HepG2 (cell line): ENCODE measurements around the gene CALML5. TPM values are rescaled to one million over a fixed set of nuclear protein-coding genes. Genes with fewer than 3 reads are reported as not detected.

ENCODE experiments used
- ATAC-seq: fragments of 200-7000 bp; cut with Tn5 transposase; 3 replicates; pipeline ENCODE4 v1.9.1; 2020; ENCODE audit warnings: mild to moderate bottlenecking, moderate library complexity
- BruUV-seq: library from RNA; stranded (reverse); fragments of 400-500 nt; replicated peaks from 2 replicates; lab custom pipeline; 2021; lab: Mats Ljungman, UMichigan
- CTCF ChIA-PET: fragments of 300-600 bp; formaldehyde crosslinking; extraction: SDS; loops from one replicate; lab custom pipeline; 2021; ENCODE audit warnings: low total read pairs, inconsistent platforms, low intra/inter-chr PET ratio; lab: Yijun Ruan, JAX
- POLR2A ChIA-PET: fragments of 350-600 bp; sonication (Branson Sonifier 250); formaldehyde crosslinking; loops from one replicate; lab custom pipeline; 2020; ENCODE audit warnings: antibody characterized with exemption, inconsistent platforms; lab: Yijun Ruan, JAX
- DNase-seq: peaks from one replicate; pipeline ENCODE4 v3.0.0-alpha.2; 2015; ENCODE audit warnings: low spot score
- FAIRE-seq: peaks from 3 replicates; lab custom pipeline; 2011; peaks lifted over from hg19 to GRCh38; lab: Jason Lieb, UNC
- H2AFZ ChIP-seq: one replicate; pipeline ENCODE4 v1.6.1; 2011; ENCODE audit warnings: low read length, inconsistent platforms
- H3K27ac ChIP-seq: fragments of 300-600 bp; 3 replicates; pipeline ENCODE4 v1.8.0; 2011; ENCODE audit warnings: mixed run types, mild to moderate bottlenecking, mixed read lengths, low read length, inconsistent platforms; ENCODE audit not compliant: insufficient read depth; ENCODE audit errors: extremely low read length
- H3K27me3 ChIP-seq, 2 experiments: fragments of 200-600 bp in 1 of 2; 2 replicates in 1 of 2; 3 replicates in 1 of 2; pipeline versions ENCODE4 v1.6.0 to v1.8.0; 2011; ENCODE audit warnings: low read length in 2 of 2, mild to moderate bottlenecking in 2 of 2, moderate library complexity in 2 of 2, inconsistent platforms in 1 of 2; ENCODE audit not compliant: insufficient read depth in 2 of 2, control insufficient read depth in 1 of 2
- H3K36me3 ChIP-seq, 2 experiments: fragments of 200-600 bp in 1 of 2; replicated peaks in 1 of 2; 2 replicates in 1 of 2; 3 replicates in 1 of 2; pipeline versions ENCODE4 v1.5.1 to v1.8.0; 2011; ENCODE audit warnings: low read length in 2 of 2, inconsistent platforms in 1 of 2; ENCODE audit not compliant: insufficient read depth in 2 of 2, control insufficient read depth in 1 of 2
- H3K4me1 ChIP-seq: 2 replicates; pipeline ENCODE4 v1.5.1; 2012; ENCODE audit warnings: low read length, inconsistent platforms; ENCODE audit not compliant: insufficient read depth
- H3K4me2 ChIP-seq: 2 replicates; pipeline ENCODE4 v1.6.0; 2011; ENCODE audit warnings: low read depth, low read length, inconsistent platforms
- H3K4me3 ChIP-seq, 3 experiments: fragments of 200-600 bp in 1 of 3; sonication (generic), shearing (Covaris generic) in 1 of 3; replicated peaks in 1 of 3; 2 replicates each; pipeline ENCODE4 v1.5.1; 2011 to 2016; ENCODE audit warnings: low read length in 3 of 3, inconsistent platforms in 2 of 3, low read depth in 2 of 3, mild to moderate bottlenecking in 2 of 3, control low read depth in 1 of 3, mixed read lengths in 1 of 3; ENCODE audit not compliant: insufficient read depth in 1 of 3
- H3K79me2 ChIP-seq: one replicate; pipeline ENCODE4 v1.6.1; 2011; ENCODE audit warnings: low read length, inconsistent platforms; ENCODE audit not compliant: insufficient read depth
- H3K9ac ChIP-seq: 2 replicates; pipeline ENCODE4 v1.6.0; 2011; ENCODE audit warnings: mild to moderate bottlenecking, low read depth, low read length, inconsistent platforms; ENCODE audit not compliant: insufficient read depth
- H3K9me3 ChIP-seq: 2 replicates; pipeline ENCODE4 v1.5.1; 2012; ENCODE audit warnings: mild to moderate bottlenecking, low read length
- H4K20me1 ChIP-seq: 2 replicates; pipeline ENCODE4 v1.6.0; 2011; ENCODE audit warnings: inconsistent platforms, mild to moderate bottlenecking, low read length, moderate library complexity; ENCODE audit not compliant: insufficient read depth
- GABPA ChIP-seq, 2 experiments: IDR thresholded peaks; 2 replicates each; pipeline ENCODE4 v1.6.1; 2011 to 2016; ENCODE audit warnings: low read depth in 2 of 2, low read length in 1 of 2, missing biosample characterization in 1 of 2, missing genetic modification characterization in 1 of 2
- HNF4G ChIP-seq, 2 experiments: sonication (generic) in 1 of 2; formaldehyde crosslinking in 1 of 2; IDR thresholded peaks; 2 replicates each; pipeline versions ENCODE4 v1.4.0 to v1.6.1; 2011 to 2020; ENCODE audit warnings: borderline replicate concordance in 2 of 2, low read depth in 2 of 2, mild to moderate bottlenecking in 2 of 2, low read length in 1 of 2, missing genetic modification reagents in 1 of 2, moderate library complexity in 1 of 2
- KLF16 ChIP-seq, 2 experiments: sonication (generic) in 1 of 2; formaldehyde crosslinking in 1 of 2; IDR thresholded peaks; 2 replicates each; pipeline versions ENCODE4 v1.6.1 to v1.8.0; 2016 to 2023; ENCODE audit warnings: missing genetic modification reagents in 2 of 2, missing compliant biosample characterization in 1 of 2
- MBD4 ChIP-seq: IDR thresholded peaks from 2 replicates; pipeline ENCODE4 v1.6.1; 2012; ENCODE audit warnings: low read length, inconsistent platforms, borderline replicate concordance
- REPIN1 ChIP-seq: sonication (generic); formaldehyde crosslinking; IDR thresholded peaks from 2 replicates; pipeline ENCODE4 v1.8.0; 2022; ENCODE audit warnings: missing genetic modification reagents, low read depth, mild to moderate bottlenecking, borderline replicate concordance
- ZBTB20 ChIP-seq: sonication (generic); formaldehyde crosslinking; IDR thresholded peaks from 2 replicates; pipeline ENCODE4 v1.8.1; 2023; ENCODE audit warnings: missing genetic modification reagents, low read depth, mild to moderate bottlenecking, borderline replicate concordance
- ZNF160 ChIP-seq: sonication (generic); formaldehyde crosslinking; IDR thresholded peaks from 2 replicates; pipeline ENCODE4 v1.8.0; 2022; ENCODE audit warnings: mild to moderate bottlenecking, inconsistent platforms, missing genetic modification reagents
- ZNF225 ChIP-seq: sonication (generic); formaldehyde crosslinking; IDR thresholded peaks from 2 replicates; pipeline ENCODE4 v1.4.0; 2020; ENCODE audit warnings: mild to moderate bottlenecking, missing genetic modification reagents
- ZNF850 ChIP-seq: sonication (generic); formaldehyde crosslinking; conservative IDR thresholded peaks from 2 replicates; pipeline ENCODE4 v1.9.0; 2021; ENCODE audit warnings: mild to moderate bottlenecking, missing genetic modification reagents
- ZNF879 ChIP-seq: sonication (generic); formaldehyde crosslinking; IDR thresholded peaks from 2 replicates; pipeline ENCODE4 v1.8.1; 2023; ENCODE audit warnings: missing genetic modification reagents
- WGBS: methylation state at CpG from one replicate; pipeline ENCODE4 v1.1.6; 2017; ENCODE audit warnings: low lambda C conversion rate; 5-methylcytosine and 5-hydroxymethylcytosine counted together
- in situ Hi-C: cut with HindIII; loops from 2 replicates; pipeline ENCODE4 v1.10.0; 2017; ENCODE audit warnings: low pct_unique_long_range_greater_than_20kb; ENCODE audit not compliant: extremely low pct_ligation_motif_present
- intact Hi-C: fragments of 100-400 bp; cut with micrococcal nuclease; formaldehyde crosslinking; loops from one replicate; pipeline ENCODE4 v1.10.0; 2022; ENCODE audit not compliant: unreplicated experiment
- polyA plus RNA-seq, 8 experiments: library from polyadenylated mRNA; depleted of rRNA in 3 of 8; stranded (reverse) in 7 of 8; unstranded in 1 of 8; fragments of >200 nt; fragmentation: Illumina TruSeq in 4 of 8; extraction: Trizol in 4 of 8; gene quantifications; 2 replicates each; pipeline versions ENCODE4 v1.2.1 to v1.2.3, GENCODE V29; 2011 to 2016; ENCODE audit warnings: low read depth in 4 of 8, missing spikeins in 1 of 8, mixed read lengths in 1 of 8; ENCODE audit not compliant: insufficient read depth in 1 of 8
- total RNA-seq, 5 experiments: library from RNA; depleted of rRNA; stranded (reverse); fragments of >200 nt; fragmentation: Illumina TruSeq; extraction: Trizol; gene quantifications; 2 replicates each; pipeline ENCODE4 v1.2.3, GENCODE V29; 2016; ENCODE audit warnings: low read depth in 1 of 5
- TF ChIP-seq, protein P1 (sequence below): sonication (generic); formaldehyde crosslinking; IDR thresholded peaks from 2 replicates; pipeline ENCODE4 v1.5.1; 2020; ENCODE audit warnings: mild to moderate bottlenecking, missing genetic modification reagents, borderline replicate concordance
- TF ChIP-seq, protein P2 (sequence below): sonication (generic); formaldehyde crosslinking; IDR thresholded peaks from 2 replicates; pipeline ENCODE4 v1.5.1; 2020; ENCODE audit warnings: mild to moderate bottlenecking, missing genetic modification reagents
- TF ChIP-seq, protein P3 (sequence below): fragments of 450-650 bp; IDR thresholded peaks from 2 replicates; pipeline ENCODE4 v1.6.1; 2017

CALML5 gene
- total and polyA plus RNA-seq, 2 of the 13 experiments (the other 11 are each of a cell fraction or from before 2014, with no cell fraction given): not detected

DNA sequence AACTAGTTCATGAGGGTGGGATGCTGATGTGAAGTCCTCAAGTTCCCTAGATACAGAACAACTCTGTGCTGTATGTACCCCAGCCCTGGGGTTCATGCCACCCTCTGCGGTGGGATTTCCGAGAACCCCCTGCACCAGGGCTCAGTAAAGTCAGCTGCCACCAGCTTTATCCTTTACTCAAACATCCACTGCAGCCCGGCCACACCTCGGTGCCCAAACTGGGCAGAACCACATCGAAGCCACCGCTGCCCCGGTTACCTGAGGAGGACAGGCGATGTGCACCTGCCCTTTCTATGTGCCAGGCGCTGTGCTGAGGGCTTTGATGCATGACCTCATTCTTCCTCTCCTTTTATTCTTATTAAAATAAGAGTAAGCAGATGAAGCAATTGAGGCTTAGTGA lies 9.9 kb upstream of the CALML5 start (continued):
- TF ChIP-seq, protein P1, sequence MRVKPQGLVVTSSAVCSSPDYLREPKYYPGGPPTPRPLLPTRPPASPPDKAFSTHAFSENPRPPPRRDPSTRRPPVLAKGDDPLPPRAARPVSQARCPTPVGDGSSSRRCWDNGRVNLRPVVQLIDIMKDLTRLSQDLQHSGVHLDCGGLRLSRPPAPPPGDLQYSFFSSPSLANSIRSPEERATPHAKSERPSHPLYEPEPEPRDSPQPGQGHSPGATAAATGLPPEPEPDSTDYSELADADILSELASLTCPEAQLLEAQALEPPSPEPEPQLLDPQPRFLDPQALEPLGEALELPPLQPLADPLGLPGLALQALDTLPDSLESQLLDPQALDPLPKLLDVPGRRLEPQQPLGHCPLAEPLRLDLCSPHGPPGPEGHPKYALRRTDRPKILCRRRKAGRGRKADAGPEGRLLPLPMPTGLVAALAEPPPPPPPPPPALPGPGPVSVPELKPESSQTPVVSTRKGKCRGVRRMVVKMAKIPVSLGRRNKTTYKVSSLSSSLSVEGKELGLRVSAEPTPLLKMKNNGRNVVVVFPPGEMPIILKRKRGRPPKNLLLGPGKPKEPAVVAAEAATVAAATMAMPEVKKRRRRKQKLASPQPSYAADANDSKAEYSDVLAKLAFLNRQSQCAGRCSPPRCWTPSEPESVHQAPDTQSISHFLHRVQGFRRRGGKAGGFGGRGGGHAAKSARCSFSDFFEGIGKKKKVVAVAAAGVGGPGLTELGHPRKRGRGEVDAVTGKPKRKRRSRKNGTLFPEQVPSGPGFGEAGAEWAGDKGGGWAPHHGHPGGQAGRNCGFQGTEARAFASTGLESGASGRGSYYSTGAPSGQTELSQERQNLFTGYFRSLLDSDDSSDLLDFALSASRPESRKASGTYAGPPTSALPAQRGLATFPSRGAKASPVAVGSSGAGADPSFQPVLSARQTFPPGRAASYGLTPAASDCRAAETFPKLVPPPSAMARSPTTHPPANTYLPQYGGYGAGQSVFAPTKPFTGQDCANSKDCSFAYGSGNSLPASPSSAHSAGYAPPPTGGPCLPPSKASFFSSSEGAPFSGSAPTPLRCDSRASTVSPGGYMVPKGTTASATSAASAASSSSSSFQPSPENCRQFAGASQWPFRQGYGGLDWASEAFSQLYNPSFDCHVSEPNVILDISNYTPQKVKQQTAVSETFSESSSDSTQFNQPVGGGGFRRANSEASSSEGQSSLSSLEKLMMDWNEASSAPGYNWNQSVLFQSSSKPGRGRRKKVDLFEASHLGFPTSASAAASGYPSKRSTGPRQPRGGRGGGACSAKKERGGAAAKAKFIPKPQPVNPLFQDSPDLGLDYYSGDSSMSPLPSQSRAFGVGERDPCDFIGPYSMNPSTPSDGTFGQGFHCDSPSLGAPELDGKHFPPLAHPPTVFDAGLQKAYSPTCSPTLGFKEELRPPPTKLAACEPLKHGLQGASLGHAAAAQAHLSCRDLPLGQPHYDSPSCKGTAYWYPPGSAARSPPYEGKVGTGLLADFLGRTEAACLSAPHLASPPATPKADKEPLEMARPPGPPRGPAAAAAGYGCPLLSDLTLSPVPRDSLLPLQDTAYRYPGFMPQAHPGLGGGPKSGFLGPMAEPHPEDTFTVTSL: no peak
- TF ChIP-seq ZNF225 (CRISPR knock-in tag): no peak
- no peak for TF ChIP-seq ZNF160 (CRISPR knock-in tag)
- no peak for TF ChIP-seq REPIN1 (CRISPR knock-in tag)
- no peak for TF ChIP-seq HNF4G (IDR thresholded peaks at IDR 0.05; ENCODE audit: borderline replicate concordance, low read depth, low read length)
- TF ChIP-seq HNF4G (CRISPR knock-in tag; IDR thresholded peaks at IDR 0.05; ENCODE audit: borderline replicate concordance, low read depth): no peak
- TF ChIP-seq MBD4: no peak

DNA sequence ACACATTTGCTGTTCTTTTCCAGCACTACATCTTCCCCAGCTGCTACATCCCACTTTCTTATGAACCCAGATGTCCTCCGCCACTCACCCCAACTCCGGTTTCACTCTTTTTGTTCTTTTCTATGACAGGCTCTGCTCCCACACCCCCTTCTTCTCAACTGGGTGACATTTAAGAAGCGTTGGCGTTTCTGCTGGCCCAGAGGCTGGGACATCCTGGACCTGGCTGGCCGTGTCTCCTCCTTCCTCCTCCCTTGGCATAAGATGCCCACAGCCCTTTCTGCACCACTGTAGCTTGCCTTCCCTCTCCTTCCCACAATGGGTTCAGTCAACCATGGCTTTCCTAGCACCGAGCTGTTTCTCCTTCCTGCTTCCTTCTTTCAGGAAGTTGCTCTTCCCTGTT lies 9.4 kb upstream of the CALML5 start:
- Histone ChIP-seq H3K4me2 (no peak overlapping the region), H3K9me3 (no peaks in the 10 kb centered on the region), H3K4me3 (no peak overlapping the region), H3K27me3 (peaks cover 10 to 46% of the 10 kb centered on the region in 2 experiments), H3K4me1 (peaks cover 32% of the 10 kb centered on the region), H4K20me1 (no peaks in the 10 kb centered on the region), H2AFZ (no peak overlapping the region), H3K36me3 (no peaks in the 10 kb centered on the region), H3K27ac (no peak overlapping the region), H3K79me2 (no peaks in the 10 kb centered on the region), H3K9ac (no peak overlapping the region)
- WGBS: 67% methylated on average over 6 of the region's 6 CpGs
- intact Hi-C loops (no loop called here), in situ Hi-C loops (no loop called here)
- no TSS peak for BruUV-seq
- no peak for FAIRE-seq
- POLR2A ChIA-PET: no interaction called here
- CTCF ChIA-PET: no interaction called here
- ATAC-seq: no peak
- no peak for DNase-seq
- TF ChIP-seq KLF16 (CRISPR knock-in tag; IDR thresholded peaks at IDR 0.05) (no peak), ZBTB20 (CRISPR knock-in tag) (no peak), ZNF850 (no peak), GABPA (IDR thresholded peaks at IDR 0.05; ENCODE audit: low read depth, low read length) (no peak), GABPA (CRISPR knock-in tag; IDR thresholded peaks at IDR 0.05; ENCODE audit: low read depth) (no peak), ZNF879 (no peak)
- TF ChIP-seq, protein P2, sequence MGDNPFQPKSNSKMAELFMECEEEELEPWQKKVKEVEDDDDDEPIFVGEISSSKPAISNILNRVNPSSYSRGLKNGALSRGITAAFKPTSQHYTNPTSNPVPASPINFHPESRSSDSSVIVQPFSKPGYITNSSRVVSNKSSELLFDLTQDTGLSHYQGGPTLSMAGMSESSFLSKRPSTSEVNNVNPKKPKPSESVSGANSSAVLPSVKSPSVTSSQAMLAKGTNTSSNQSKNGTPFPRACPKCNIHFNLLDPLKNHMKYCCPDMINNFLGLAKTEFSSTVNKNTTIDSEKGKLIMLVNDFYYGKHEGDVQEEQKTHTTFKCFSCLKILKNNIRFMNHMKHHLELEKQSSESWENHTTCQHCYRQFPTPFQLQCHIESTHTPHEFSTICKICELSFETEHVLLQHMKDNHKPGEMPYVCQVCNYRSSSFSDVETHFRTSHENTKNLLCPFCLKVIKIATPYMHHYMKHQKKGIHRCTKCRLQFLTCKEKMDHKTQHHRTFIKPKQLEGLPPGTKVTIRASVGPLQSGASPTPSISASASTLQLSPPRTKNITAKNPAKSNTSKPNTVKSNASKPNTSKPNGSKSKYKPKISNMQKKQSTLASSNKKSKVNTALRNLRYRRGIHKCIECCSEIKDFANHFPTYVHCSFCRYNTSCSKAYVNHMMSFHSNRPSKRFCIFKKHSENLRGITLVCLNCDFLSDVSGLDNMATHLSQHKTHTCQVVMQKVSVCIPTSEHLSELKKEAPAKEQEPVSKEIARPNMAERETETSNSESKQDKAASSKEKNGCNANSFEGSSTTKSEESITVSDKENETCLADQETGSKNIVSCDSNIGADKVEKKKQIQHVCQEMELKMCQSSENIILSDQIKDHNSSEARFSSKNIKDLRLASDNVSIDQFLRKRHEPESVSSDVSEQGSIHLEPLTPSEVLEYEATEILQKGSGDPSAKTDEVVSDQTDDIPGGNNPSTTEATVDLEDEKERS (CRISPR knock-in tag): no peak
- TF ChIP-seq, protein P3, sequence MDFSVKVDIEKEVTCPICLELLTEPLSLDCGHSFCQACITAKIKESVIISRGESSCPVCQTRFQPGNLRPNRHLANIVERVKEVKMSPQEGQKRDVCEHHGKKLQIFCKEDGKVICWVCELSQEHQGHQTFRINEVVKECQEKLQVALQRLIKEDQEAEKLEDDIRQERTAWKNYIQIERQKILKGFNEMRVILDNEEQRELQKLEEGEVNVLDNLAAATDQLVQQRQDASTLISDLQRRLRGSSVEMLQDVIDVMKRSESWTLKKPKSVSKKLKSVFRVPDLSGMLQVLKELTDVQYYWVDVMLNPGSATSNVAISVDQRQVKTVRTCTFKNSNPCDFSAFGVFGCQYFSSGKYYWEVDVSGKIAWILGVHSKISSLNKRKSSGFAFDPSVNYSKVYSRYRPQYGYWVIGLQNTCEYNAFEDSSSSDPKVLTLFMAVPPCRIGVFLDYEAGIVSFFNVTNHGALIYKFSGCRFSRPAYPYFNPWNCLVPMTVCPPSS: no peak
